ENCODE data around the gene SCLY.
"Not testable (repeated sequence)": the region's sequence is repeated elsewhere in the genome, so short reads cannot be mapped to it uniquely, and the experiment has no call there.

The SCLY gene

GRCh38 chr2:238060542-238061314, at the start of gene SCLY:
SCLY (plus strand) TSS chr2:238061001; CDS start chr2:238061055, 54 bp downstream.
- DNase-seq (ENCODE audit: low read depth) = peak; percentile 96

GRCh38 chr2:238013806-238014205, 47.0 kb upstream of the SCLY start:
- no peak for DNase-seq (ENCODE audit: low read depth)

GRCh38 chr2:238015705-238016104, 45.1 kb upstream of the SCLY start:
- no peak for DNase-seq (ENCODE audit: low read depth)

- no peak for DNase-seq (ENCODE audit: low read depth)
These were observed 44.3 kb upstream of the SCLY start for GRCh38 chr2:238016526-238016925.

GRCh38 chr2:238019962-238020361, 40.8 kb upstream of the SCLY start:
- no peak for DNase-seq (ENCODE audit: low read depth)

- DNase-seq (ENCODE audit: low read depth) = no peak
These were observed 40.0 kb upstream of the SCLY start for GRCh38 chr2:238020816-238021215.

- no peak for DNase-seq (ENCODE audit: low read depth)
These were observed 39.5 kb upstream of the SCLY start for GRCh38 chr2:238021327-238021726.

GRCh38 chr2:238022594-238023157, 38.1 kb upstream of the SCLY start:
- no peak for DNase-seq (ENCODE audit: low read depth)

- DNase-seq (ENCODE audit: low read depth) = no peak
These were observed 37.2 kb upstream of the SCLY start for GRCh38 chr2:238023608-238024007.

GRCh38 chr2:238024986-238025385, 35.8 kb upstream of the SCLY start:
- peak; percentile 18 for DNase-seq (ENCODE audit: low read depth)

GRCh38 chr2:238025741-238026360, 35.0 kb upstream of the SCLY start:
- no peak for DNase-seq (ENCODE audit: low read depth)

GRCh38 chr2:238027058-238027457, 33.7 kb upstream of the SCLY start:
- no peak for DNase-seq (ENCODE audit: low read depth)

GRCh38 chr2:238027591-238028415, 33.0 kb upstream of the SCLY start:
- DNase-seq (ENCODE audit: low read depth) = no peak

GRCh38 chr2:238029853-238030252, 30.9 kb upstream of the SCLY start:
- no peak for DNase-seq (ENCODE audit: low read depth)

- no peak for DNase-seq (ENCODE audit: low read depth)
These were observed 30.2 kb upstream of the SCLY start for GRCh38 chr2:238030422-238031155.

GRCh38 chr2:238031751-238032150, 29.1 kb upstream of the SCLY start:
- no peak for DNase-seq (ENCODE audit: low read depth)

GRCh38 chr2:238032755-238033337, 28.0 kb upstream of the SCLY start:
- DNase-seq (ENCODE audit: low read depth) = no peak

- not testable (repeated sequence) for DNase-seq (ENCODE audit: low read depth)
These were observed 26.8 kb upstream of the SCLY start for GRCh38 chr2:238033991-238034390.

GRCh38 chr2:238038203-238038602, 22.6 kb upstream of the SCLY start:
- DNase-seq (ENCODE audit: low read depth) = no peak

- no peak for DNase-seq (ENCODE audit: low read depth)
These were observed 21.6 kb upstream of the SCLY start for GRCh38 chr2:238039151-238039550.

GRCh38 chr2:238039985-238040384, 20.8 kb upstream of the SCLY start:
- no peak for DNase-seq (ENCODE audit: low read depth)

Measured in stromal cell of bone marrow (primary cell).